ENCODE data around the gene HOXA2.

GRCh38 chr7:27107391-27108381, 5.2 kb upstream of the HOXA2 start:
- TF ChIP-seq MAZ (IDR thresholded peaks at IDR 0.05; ENCODE audit: borderline replicate concordance, low read depth, low read length) (no peak), MAZ (CRISPR knock-in tag; IDR thresholded peaks at IDR 0.05; ENCODE audit: low read depth) (no peak), ZNF589 (CRISPR knock-in tag; conservative IDR thresholded peaks at IDR 0.05) (no peak), SUZ12 (IDR thresholded peaks at IDR 0.05; ENCODE audit: low read depth, low read length) (no peak), TARDBP (CRISPR knock-in tag; IDR thresholded peaks at IDR 0.05) (no peak), PBX2 (CRISPR knock-in tag; IDR thresholded peaks at IDR 0.05) (no peak), AHDC1 (CRISPR knock-in tag; IDR thresholded peaks at IDR 0.05; ENCODE audit: borderline replicate concordance) (no peak), ZNF503 (CRISPR knock-in tag; IDR thresholded peaks at IDR 0.05) (no peak), ZBTB34 (CRISPR knock-in tag; IDR thresholded peaks at IDR 0.05) (no peak), POLR2A (IDR thresholded peaks at IDR 0.05; ENCODE audit: insufficient read depth in 1 of 2, low read depth in 2 of 2, low read length in 2 of 2) (no peak), ZNF772 (CRISPR knock-in tag; IDR thresholded peaks at IDR 0.05) (no peak), GPN1 (CRISPR knock-in tag; IDR thresholded peaks at IDR 0.05; ENCODE audit: borderline replicate concordance) (no peak), KLF13 (CRISPR knock-in tag; IDR thresholded peaks at IDR 0.05) (no peak)

All from HepG2 (cell line).